ENCODE data around the gene CNTD1. TPM values are rescaled to one million over a fixed set of nuclear protein-coding genes. Genes with fewer than 3 reads are reported as not detected.
A peak's percentile ranks its signal among the peaks of the same experiment; 100 is the strongest.

CNTD1 gene
- total RNA-seq, 1 experiment from 2014 or later, result not detected

DNA sequence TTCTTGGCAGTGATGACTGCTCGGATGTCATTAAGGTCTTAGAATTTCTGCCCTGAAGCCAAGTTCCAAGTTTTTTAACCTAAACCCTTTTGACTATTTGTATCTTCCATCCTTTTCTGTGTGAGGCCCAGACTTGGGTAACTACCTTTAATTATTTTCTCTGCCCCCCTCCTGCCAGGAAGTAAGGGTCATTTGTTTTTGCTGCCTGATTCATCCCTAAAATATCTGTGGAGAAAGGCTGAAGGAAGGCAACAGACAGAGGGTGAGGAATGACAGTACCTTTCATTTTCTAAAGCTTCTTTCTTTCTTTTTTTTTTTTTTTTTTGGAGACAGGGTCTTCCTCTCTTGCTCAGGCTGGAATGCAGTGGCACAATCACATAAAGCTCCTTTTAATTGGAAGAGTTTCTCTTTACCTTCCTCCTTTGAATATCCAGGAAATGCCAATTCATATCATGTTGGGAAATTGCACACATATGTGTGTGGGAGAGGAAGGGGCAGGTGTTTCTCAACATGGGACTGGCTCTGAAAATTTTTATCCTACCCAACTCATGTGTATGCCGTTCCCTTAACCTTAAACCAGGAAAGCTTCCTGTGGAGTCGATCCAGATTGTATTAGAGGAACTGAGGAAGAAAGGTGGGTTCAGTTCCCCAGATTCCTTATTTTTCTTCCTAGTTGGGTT is 24.5 kb upstream of the CNTD1 start:
- peak overlapping the region; percentile 72 for H3K9ac ChIP-seq (ENCODE audit: low read length)
- no peak overlapping the region for H2AFZ ChIP-seq (ENCODE audit: low read length)
- no peak for DNase-seq
- H3K27me3 ChIP-seq (ENCODE audit: low read length), result no peaks in the 10 kb centered on the region
- H3K27ac ChIP-seq (ENCODE audit: low read length), result no peak overlapping the region
- H3K4me2 ChIP-seq (ENCODE audit: low read depth, low read length, poor library complexity, severe bottlenecking), result peak overlapping the region; percentile 78
- peaks cover 12% of the 10 kb centered on the region; the same call in 1 of the 2 replicates for H3K36me3 ChIP-seq (ENCODE audit: insufficient read depth, low read length)
- no peaks in the 10 kb centered on the region for H3K9me3 ChIP-seq (ENCODE audit: low read length)
- H3K4me1 ChIP-seq (ENCODE audit: low read length), result peaks cover 14% of the 10 kb centered on the region
- peak overlapping the region; percentile 70 for H3K4me3 ChIP-seq (ENCODE audit: low read length)
- no peaks in the 10 kb centered on the region for H3K9me2 ChIP-seq (replicated peaks; ENCODE audit: insufficient read depth, low read length)
- H4K20me1 ChIP-seq (ENCODE audit: insufficient read depth, low read depth, low read length), result no peaks in the 10 kb centered on the region
- peaks cover 18% of the 10 kb centered on the region for H3K79me2 ChIP-seq (ENCODE audit: low read length)

DNA sequence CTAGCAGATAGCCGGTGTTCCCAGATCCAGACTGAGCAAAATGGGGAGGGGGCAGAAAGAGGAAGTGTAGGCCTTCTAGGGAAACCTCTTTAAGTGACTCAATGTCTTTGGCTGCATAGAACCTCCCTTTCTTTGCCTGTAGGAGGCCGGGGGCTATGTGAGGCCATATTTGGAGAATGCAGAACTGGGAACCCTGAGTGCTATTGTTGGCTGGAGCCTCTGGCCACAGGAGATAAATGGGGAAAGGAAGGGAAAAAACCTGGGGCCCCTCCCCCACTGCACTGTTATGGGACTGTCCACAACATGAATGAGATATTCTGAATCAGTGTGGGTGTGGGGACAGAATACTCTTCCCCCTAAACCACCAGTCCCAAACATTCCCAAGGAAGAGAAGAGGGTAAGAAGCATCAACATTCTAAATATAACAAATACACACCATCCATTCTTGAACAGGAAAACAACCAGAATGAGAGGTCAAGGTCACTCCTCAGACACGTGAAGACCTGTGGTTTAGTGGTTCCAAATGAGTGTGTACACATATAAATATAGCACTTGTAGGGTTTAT is 23.0 kb upstream of the CNTD1 start:
- H3K36me3 ChIP-seq (ENCODE audit: insufficient read depth, low read length), result peaks cover 12% of the 10 kb centered on the region; the same call in 1 of the 2 replicates
- H4K20me1 ChIP-seq (ENCODE audit: insufficient read depth, low read depth, low read length), result no peaks in the 10 kb centered on the region
- H3K4me2 ChIP-seq (ENCODE audit: low read depth, low read length, poor library complexity, severe bottlenecking), result no peak overlapping the region
- H3K27ac ChIP-seq (ENCODE audit: low read length), result no peak overlapping the region
- H3K4me1 ChIP-seq (ENCODE audit: low read length), result peaks cover 14% of the 10 kb centered on the region
- H3K9ac ChIP-seq (ENCODE audit: low read length), result no peak overlapping the region
- H3K27me3 ChIP-seq (ENCODE audit: low read length), result no peaks in the 10 kb centered on the region
- H2AFZ ChIP-seq (ENCODE audit: low read length), result no peak overlapping the region
- no peak overlapping the region for H3K4me3 ChIP-seq (ENCODE audit: low read length)
- H3K9me3 ChIP-seq (ENCODE audit: low read length), result no peaks in the 10 kb centered on the region
- peaks cover 18% of the 10 kb centered on the region for H3K79me2 ChIP-seq (ENCODE audit: low read length)
- no peaks in the 10 kb centered on the region for H3K9me2 ChIP-seq (replicated peaks; ENCODE audit: insufficient read depth, low read length)
- DNase-seq, result no peak

DNA sequence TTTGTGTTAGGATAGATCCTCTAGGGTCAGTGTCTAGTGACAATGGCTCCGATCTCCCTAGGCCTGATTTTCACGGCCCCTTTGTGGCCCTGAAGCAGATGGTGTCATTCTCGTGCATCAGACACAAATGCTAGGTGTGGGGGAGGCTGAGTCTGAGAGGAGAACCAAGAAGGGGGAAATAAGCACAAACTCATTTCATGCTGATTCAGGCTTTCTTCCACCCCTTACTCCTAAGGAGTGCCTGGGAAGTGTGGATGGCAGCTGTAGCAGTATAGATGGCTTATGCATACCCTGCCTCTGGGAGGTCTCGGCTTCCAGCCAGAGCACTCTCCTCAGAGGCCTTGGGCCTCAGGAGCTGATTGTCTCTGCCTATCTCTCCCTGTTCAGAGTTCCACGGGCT is 20.1 kb upstream of the CNTD1 start:
- H3K27me3 ChIP-seq (ENCODE audit: low read length), result no peaks in the 10 kb centered on the region
- peaks cover 17% of the 10 kb centered on the region for H3K79me2 ChIP-seq (ENCODE audit: low read length)
- no peak overlapping the region for H3K27ac ChIP-seq (ENCODE audit: low read length)
- H2AFZ ChIP-seq (ENCODE audit: low read length), result no peak overlapping the region
- H3K9me3 ChIP-seq (ENCODE audit: low read length), result no peaks in the 10 kb centered on the region
- no peak overlapping the region for H3K4me3 ChIP-seq (ENCODE audit: low read length)
- no peak overlapping the region for H3K4me2 ChIP-seq (ENCODE audit: low read depth, low read length, poor library complexity, severe bottlenecking)
- H3K4me1 ChIP-seq (ENCODE audit: low read length), result peaks cover 9% of the 10 kb centered on the region
- peaks cover 12% of the 10 kb centered on the region; the same call in 1 of the 2 replicates for H3K36me3 ChIP-seq (ENCODE audit: insufficient read depth, low read length)
- no peak for DNase-seq
- no peaks in the 10 kb centered on the region for H4K20me1 ChIP-seq (ENCODE audit: insufficient read depth, low read depth, low read length)
- H3K9me2 ChIP-seq (replicated peaks; ENCODE audit: insufficient read depth, low read length), result no peaks in the 10 kb centered on the region
- no peak overlapping the region for H3K9ac ChIP-seq (ENCODE audit: low read length)

DNA sequence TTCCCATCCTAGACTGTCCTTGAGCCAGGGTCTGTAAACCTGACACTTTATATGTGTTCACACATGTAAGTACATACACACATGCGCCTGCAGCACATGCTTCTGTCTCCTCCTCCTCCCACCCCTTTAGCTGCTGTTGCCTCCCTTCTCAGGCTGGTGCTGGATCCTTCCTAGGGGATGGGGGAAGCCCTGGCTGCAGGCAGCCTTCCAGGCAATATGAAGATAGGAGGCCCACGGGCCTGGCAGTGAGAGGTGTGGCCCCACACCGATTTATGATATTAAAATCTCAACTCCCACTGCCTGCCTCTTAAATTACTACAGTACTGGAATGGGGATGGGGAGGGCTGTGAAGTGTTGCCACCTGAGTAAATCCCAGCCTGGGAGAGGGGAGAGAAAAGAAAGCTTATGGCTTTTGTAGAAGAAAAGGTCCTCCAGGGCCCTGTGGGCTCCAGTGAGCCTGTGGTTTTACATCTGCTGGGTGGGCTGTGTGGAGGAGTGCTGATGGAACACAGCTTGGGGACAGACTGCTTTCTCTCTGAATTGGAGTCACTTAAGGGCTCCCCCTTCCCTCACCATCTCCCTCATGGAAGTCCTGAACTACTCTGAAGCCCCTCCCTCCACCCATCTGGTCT is 19.2 kb upstream of the CNTD1 start:
- no peak overlapping the region for H3K4me2 ChIP-seq (ENCODE audit: low read depth, low read length, poor library complexity, severe bottlenecking)
- DNase-seq, result no peak
- H3K36me3 ChIP-seq (ENCODE audit: insufficient read depth, low read length), result peaks cover 12% of the 10 kb centered on the region; the same call in 1 of the 2 replicates
- no peaks in the 10 kb centered on the region for H3K27me3 ChIP-seq (ENCODE audit: low read length)
- H3K9me3 ChIP-seq (ENCODE audit: low read length), result no peaks in the 10 kb centered on the region
- H3K27ac ChIP-seq (ENCODE audit: low read length), result no peak overlapping the region
- H2AFZ ChIP-seq (ENCODE audit: low read length), result no peak overlapping the region
- no peak overlapping the region for H3K4me3 ChIP-seq (ENCODE audit: low read length)
- peaks cover 9% of the 10 kb centered on the region for H3K79me2 ChIP-seq (ENCODE audit: low read length)
- H3K4me1 ChIP-seq (ENCODE audit: low read length), result peaks cover 3% of the 10 kb centered on the region
- no peaks in the 10 kb centered on the region for H3K9me2 ChIP-seq (replicated peaks; ENCODE audit: insufficient read depth, low read length)
- no peaks in the 10 kb centered on the region for H4K20me1 ChIP-seq (ENCODE audit: insufficient read depth, low read depth, low read length)
- no peak overlapping the region for H3K9ac ChIP-seq (ENCODE audit: low read length)

DNA sequence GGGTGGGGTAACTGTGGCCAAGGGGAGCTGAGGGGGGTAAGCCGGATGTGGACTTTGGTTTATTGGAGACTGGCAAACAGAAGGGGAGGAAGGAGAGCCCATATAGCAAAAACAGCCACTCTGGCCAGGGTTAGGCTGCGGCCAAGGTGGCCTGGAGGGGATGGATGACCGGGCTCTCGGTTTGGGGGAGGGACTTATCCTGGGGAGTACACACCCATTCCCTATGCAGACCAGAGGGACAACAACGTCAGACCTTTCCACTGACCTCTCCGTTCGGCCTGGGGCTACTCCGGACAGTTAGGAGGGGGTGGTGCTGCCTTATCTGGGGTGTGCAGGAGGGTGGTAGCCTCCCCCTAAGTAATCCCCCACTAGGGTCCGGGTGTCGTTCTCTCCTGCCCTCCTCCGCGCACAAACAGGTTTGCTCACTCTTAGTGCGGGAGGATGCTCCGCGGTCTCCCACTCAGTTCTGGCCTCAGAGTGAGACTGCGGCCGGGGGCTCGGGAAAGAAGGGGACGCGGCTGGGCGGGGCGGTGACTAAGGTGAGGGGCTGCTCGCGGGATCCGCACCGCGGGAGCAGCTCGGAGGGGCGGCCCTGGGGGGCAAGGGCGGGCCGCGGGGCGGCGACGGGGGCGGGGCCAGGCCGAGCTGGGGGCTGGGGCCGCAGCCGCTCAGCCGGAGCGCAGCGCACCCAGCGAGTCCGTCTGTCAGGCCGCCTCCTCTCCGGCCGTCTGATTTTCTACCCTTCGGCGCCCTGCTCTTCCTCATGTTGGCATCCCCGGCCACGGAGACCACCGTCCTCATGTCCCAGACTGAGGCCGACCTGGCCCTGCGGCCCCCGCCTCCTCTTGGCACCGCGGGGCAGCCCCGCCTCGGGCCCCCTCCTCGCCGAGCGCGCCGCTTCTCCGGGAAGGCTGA is 18.5 kb upstream of the CNTD1 start, which contains the start of gene WNK4:
WNK4 (plus strand) TSS at position 675 of the 915 bp plus-strand sequence; CDS start at position 764, 89 bp downstream.
- H2AFZ ChIP-seq (ENCODE audit: low read length), result no peak within 1 kb of the TSS

DNA sequence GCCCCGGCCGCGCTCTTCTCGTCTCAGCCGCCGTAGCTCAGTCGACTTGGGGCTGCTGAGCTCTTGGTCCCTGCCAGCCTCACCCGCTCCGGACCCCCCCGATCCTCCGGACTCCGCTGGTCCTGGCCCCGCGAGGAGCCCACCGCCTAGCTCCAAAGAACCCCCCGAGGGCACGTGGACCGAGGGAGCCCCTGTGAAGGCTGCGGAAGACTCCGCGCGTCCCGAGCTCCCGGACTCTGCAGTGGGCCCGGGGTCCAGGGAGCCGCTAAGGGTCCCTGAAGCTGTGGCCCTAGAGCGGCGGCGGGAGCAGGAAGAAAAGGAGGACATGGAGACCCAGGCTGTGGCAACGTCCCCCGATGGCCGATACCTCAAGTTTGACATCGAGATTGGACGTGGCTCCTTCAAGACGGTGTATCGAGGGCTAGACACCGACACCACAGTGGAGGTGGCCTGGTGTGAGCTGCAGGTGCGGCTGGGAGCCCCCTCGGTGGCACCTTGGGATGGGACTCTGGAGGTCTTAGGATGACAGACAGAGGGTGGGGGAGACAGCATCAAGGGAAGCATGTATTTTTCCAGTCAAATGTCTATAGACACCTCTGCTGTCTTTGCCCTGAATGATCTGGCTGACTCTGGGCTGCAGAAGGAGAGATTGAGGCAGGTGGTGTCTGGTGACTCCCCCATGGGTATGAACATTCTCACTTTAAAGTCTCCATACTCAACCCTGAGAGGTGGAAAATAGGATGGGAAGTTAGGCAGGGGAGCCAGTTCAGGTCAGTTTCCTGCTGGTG is 17.6 kb upstream of the CNTD1 start:
- no peak overlapping the region for H3K9ac ChIP-seq (ENCODE audit: low read length)
- no peaks in the 10 kb centered on the region for H3K4me1 ChIP-seq (ENCODE audit: low read length)
- no peak overlapping the region for H3K27ac ChIP-seq (ENCODE audit: low read length)
- H4K20me1 ChIP-seq (ENCODE audit: insufficient read depth, low read depth, low read length), result no peaks in the 10 kb centered on the region
- H3K4me2 ChIP-seq (ENCODE audit: low read depth, low read length, poor library complexity, severe bottlenecking), result no peak overlapping the region
- no peak overlapping the region for H3K4me3 ChIP-seq (ENCODE audit: low read length)
- H3K27me3 ChIP-seq (ENCODE audit: low read length), result no peaks in the 10 kb centered on the region
- DNase-seq, result no peak
- H2AFZ ChIP-seq (ENCODE audit: low read length), result no peak overlapping the region
- H3K9me3 ChIP-seq (ENCODE audit: low read length), result no peaks in the 10 kb centered on the region
- no peaks in the 10 kb centered on the region for H3K9me2 ChIP-seq (replicated peaks; ENCODE audit: insufficient read depth, low read length)
- H3K79me2 ChIP-seq (ENCODE audit: low read length), result no peaks in the 10 kb centered on the region
- H3K36me3 ChIP-seq (ENCODE audit: insufficient read depth, low read length), result peaks cover under 1% of the 10 kb centered on the region; the same call in 1 of the 2 replicates

More for the DNA sequence above, 18.5 kb upstream of the CNTD1 start, which contains the start of gene WNK4:
- H3K4me1 ChIP-seq (ENCODE audit: low read length), result no peaks in the 10 kb centered on the region
- no peak within 1 kb of the TSS for H3K4me2 ChIP-seq (ENCODE audit: low read depth, low read length, poor library complexity, severe bottlenecking)
- H3K79me2 ChIP-seq (ENCODE audit: low read length), result peaks cover 2% of the 10 kb centered on the region
- no peak within 1 kb of the TSS for H3K4me3 ChIP-seq (ENCODE audit: low read length)
- no peaks in the 10 kb centered on the region for H4K20me1 ChIP-seq (ENCODE audit: insufficient read depth, low read depth, low read length)
- no peaks in the 10 kb centered on the region for H3K9me2 ChIP-seq (replicated peaks; ENCODE audit: insufficient read depth, low read length)
- H3K27me3 ChIP-seq (ENCODE audit: low read length), result no peaks in the 10 kb centered on the region
- H3K36me3 ChIP-seq (ENCODE audit: insufficient read depth, low read length), result peaks cover 9% of the 10 kb centered on the region; the same call in 1 of the 2 replicates
- no peak within 1 kb of the TSS for H3K27ac ChIP-seq (ENCODE audit: low read length)
- DNase-seq, result no peak
- no peaks in the 10 kb centered on the region for H3K9me3 ChIP-seq (ENCODE audit: low read length)
- H3K9ac ChIP-seq (ENCODE audit: low read length), result no peak within 1 kb of the TSS

DNA sequence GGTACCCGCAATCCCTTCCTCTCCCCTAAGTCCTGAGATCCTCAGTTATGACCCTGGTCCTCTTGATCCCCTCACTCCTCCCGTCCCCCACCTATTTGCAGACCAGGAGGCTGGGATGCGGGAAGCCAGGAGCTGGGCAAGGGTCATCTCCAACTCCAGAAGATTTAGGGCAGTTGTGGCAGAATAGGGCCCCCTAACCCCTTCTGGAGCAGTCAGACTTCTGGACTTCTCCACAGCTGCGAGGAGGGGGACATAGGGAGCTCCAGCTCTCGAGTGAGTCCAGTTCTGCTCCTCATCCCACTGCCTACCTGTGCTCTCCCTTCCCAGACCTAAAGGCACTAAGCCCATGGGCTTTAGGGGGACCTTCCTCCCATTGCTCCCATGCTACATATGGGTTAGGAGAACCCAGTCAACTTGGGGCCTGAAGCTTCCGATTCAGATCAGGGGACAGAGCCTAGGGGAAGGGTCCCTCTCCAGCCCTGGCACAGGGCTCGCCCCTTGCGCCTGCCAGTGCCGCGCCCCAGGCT is 17.0 kb upstream of the CNTD1 start:
- H4K20me1 ChIP-seq (ENCODE audit: insufficient read depth, low read depth, low read length), result no peaks in the 10 kb centered on the region
- no peaks in the 10 kb centered on the region for H3K9me2 ChIP-seq (replicated peaks; ENCODE audit: insufficient read depth, low read length)
- H3K9ac ChIP-seq (ENCODE audit: low read length), result no peak overlapping the region
- no peaks in the 10 kb centered on the region for H3K27me3 ChIP-seq (ENCODE audit: low read length)
- H3K4me1 ChIP-seq (ENCODE audit: low read length), result no peaks in the 10 kb centered on the region
- H3K9me3 ChIP-seq (ENCODE audit: low read length), result no peaks in the 10 kb centered on the region
- H2AFZ ChIP-seq (ENCODE audit: low read length), result no peak overlapping the region
- H3K79me2 ChIP-seq (ENCODE audit: low read length), result no peaks in the 10 kb centered on the region
- H3K4me3 ChIP-seq (ENCODE audit: low read length), result no peak overlapping the region
- no peak for DNase-seq
- H3K36me3 ChIP-seq (ENCODE audit: insufficient read depth, low read length), result no peaks in the 10 kb centered on the region
- H3K4me2 ChIP-seq (ENCODE audit: low read depth, low read length, poor library complexity, severe bottlenecking), result no peak overlapping the region
- no peak overlapping the region for H3K27ac ChIP-seq (ENCODE audit: low read length)
